Pancreas (tissue), 10 donors: ENCODE data around the gene LRFN3. TPM values are rescaled to one million over a fixed set of nuclear protein-coding genes. Genes with fewer than 3 reads are reported as not detected.

Source experiments
- ATAC-seq, 4 donors: fragments of 200-7000 bp; cut with Tn5 transposase; one replicate each; pipeline versions ENCODE4 v1.8.0 to v1.9.1; 2020; ENCODE audit warnings: mild to moderate bottlenecking in 4 of 4, moderate library complexity in 4 of 4
- DNase-seq, 6 donors: peaks; one replicate each; pipeline ENCODE4 v3.0.0-alpha.2; 2020
- FAIRE-seq: peaks from 2 replicates; lab custom pipeline; 2012; peaks lifted over from hg19 to GRCh38; lab: Jason Lieb, UNC
- H3K27ac ChIP-seq, 4 donors: fragments of 200-600 bp; sonication (generic); 1 replicate in 3 of 4; 2 replicates in 1 of 4; pipeline versions ENCODE4 v1.5.0 to v1.8.0; 2020
- H3K27me3 ChIP-seq, 4 donors: fragments of 200-600 bp; one replicate each; pipeline ENCODE4 v1.8.0; 2021
- H3K36me3 ChIP-seq, 3 donors: fragments of 200-600 bp; sonication (generic) in 1 of 3; one replicate each; pipeline versions ENCODE4 v1.5.0 to v1.8.0; 2020 to 2021
- H3K4me1 ChIP-seq, 3 donors: fragments of 200-600 bp; one replicate each; pipeline ENCODE4 v1.8.0; 2021
- H3K4me3 ChIP-seq, 4 donors: fragments of 200-600 bp; sonication (generic) in 2 of 4; one replicate each; pipeline versions ENCODE4 v1.5.0 to v1.8.0; 2020 to 2021
- H3K9me3 ChIP-seq, 4 donors: fragments of 200-600 bp; one replicate each; pipeline ENCODE4 v1.8.0; 2021
- CTCF ChIP-seq, 4 donors: fragments of 200-600 bp; sonication (generic) in 3 of 4; IDR thresholded peaks; one replicate each; pipeline versions ENCODE4 v1.5.0 to v1.8.0; 2021; ENCODE audit warnings: antibody characterized with exemption in 4 of 4
- WGBS, 2 donors: extraction: QIAGEN DNeasy Blood & Tissue Kit; methylation state at CpG; one replicate each; pipeline ENCODE4 v1.1.7; 2013; 5-methylcytosine and 5-hydroxymethylcytosine counted together
- intact Hi-C, 3 donors: fragments of 100-400 bp; cut with DNase I; formaldehyde crosslinking; loops; one replicate each; pipeline versions ENCODE4 v1.11.1 to v1.14.2; 2022
- polyA plus RNA-seq, 2 donors: library from polyadenylated mRNA; stranded (reverse); fragments of 200-250 nt; gene quantifications; one replicate each; pipeline ENCODE4 v1.2.3, GENCODE V29; 2013
- total RNA-seq, 6 donors: library from RNA; stranded (reverse); fragmentation: NEBNext Ultra II Directional in 4 of 6; extraction: Animal tissue kit (Norgen Biotek cat#: 25700) in 4 of 6; gene quantifications; one replicate each; pipeline versions ENCODE4 v1.2.1 to v1.2.4, GENCODE V29; 2021 to 2023
- donor health status: healthy with polysubstance abuse.
- donor health status: DM: no; HTN: no; CAD: no; lungs with moderate emphysema.
- donor health status: DM: no; HTN: no; CAD: no.
- donor health status: control.
- donor health status: control.
- donor health status: Bipolar disorder and iron deficiency.
- donor health status: DM: yes; HTN: yes; CAD: no.
- donor health status: DM: no; HTN: no; CAD: no.
- donor health status: DM: no; HTN: no; CAD: no.
- donor health status: DM: yes; HTN: yes; CAD: no.

The LRFN3 gene
- total and polyA plus RNA-seq, 8 donors = 4.9 to 9.8 (median 6.9) TPM

- Histone ChIP-seq H3K27ac (no peak overlapping the region), H3K36me3 (no peaks in the 10 kb centered on the region), H3K27me3 (no peaks in the 10 kb centered on the region), H3K4me3 (no peak overlapping the region), H3K4me1 (peaks cover 0 to 9% (median 0%) of the 10 kb centered on the region in 3 donors), H3K9me3 (no peaks in the 10 kb centered on the region)
- intact Hi-C loops = no loop called here
- WGBS, 2 donors = 43 to 63% methylated on average over 3 of the region's 3 CpGs
- ATAC-seq (no peak), FAIRE-seq (no peak), DNase-seq (no peak)
- TF ChIP-seq CTCF (IDR thresholded peaks at IDR 0.05) = no peak
Observed at GRCh38 chr19:35915443-35915842, 20.7 kb upstream of the LRFN3 start.

- no peak for FAIRE-seq
- H3K27ac ChIP-seq = no peak overlapping the region
- H3K4me3 ChIP-seq = no peak overlapping the region
- no peaks in the 10 kb centered on the region for H3K27me3 ChIP-seq
- DNase-seq = no peak
- intact Hi-C loops = no loop called here
- WGBS, 2 donors = 81 to 92% methylated on average over 11 of the region's 11 CpGs
- H3K4me1 ChIP-seq = no peaks in the 10 kb centered on the region
- no peak for ATAC-seq
- H3K9me3 ChIP-seq = no peaks in the 10 kb centered on the region
- no peak for TF ChIP-seq CTCF (IDR thresholded peaks at IDR 0.05)
- H3K36me3 ChIP-seq = no peaks in the 10 kb centered on the region
Observed at GRCh38 chr19:35919306-35919705, 16.9 kb upstream of the LRFN3 start.

- FAIRE-seq = no peak
- intact Hi-C loops = no loop called here
- WGBS, 2 donors = 72 to 79% methylated on average over 6 of the region's 6 CpGs
Observed at GRCh38 chr19:35921012-35921411, 15.2 kb upstream of the LRFN3 start.

GRCh38 chr19:35925501-35925900 lies 10.7 kb upstream of the LRFN3 start:
- 84 to 90% methylated on average over 3 of the region's 3 CpGs for WGBS, 2 donors
- ATAC-seq (no peak), FAIRE-seq (no peak), DNase-seq (no peak)
- no peaks in the 10 kb centered on the region for H3K9me3 ChIP-seq
- H3K27me3 ChIP-seq = no peaks in the 10 kb centered on the region
- no peak for TF ChIP-seq CTCF (IDR thresholded peaks at IDR 0.05)
- H3K4me1 ChIP-seq = no peaks in the 10 kb centered on the region
- no peak overlapping the region for H3K4me3 ChIP-seq
- H3K27ac ChIP-seq = no peak overlapping the region
- no peaks in the 10 kb centered on the region for H3K36me3 ChIP-seq
- intact Hi-C loops = no loop called here

More at GRCh38 chr19:35921012-35921411, 15.2 kb upstream of the LRFN3 start:
- no peaks in the 10 kb centered on the region for H3K9me3 ChIP-seq
- no peaks in the 10 kb centered on the region for H3K36me3 ChIP-seq
- H3K27ac ChIP-seq = no peak overlapping the region
- ATAC-seq = no peak
- DNase-seq = no peak
- no peak for TF ChIP-seq CTCF (IDR thresholded peaks at IDR 0.05)
- no peaks in the 10 kb centered on the region for H3K4me1 ChIP-seq
- no peaks in the 10 kb centered on the region for H3K27me3 ChIP-seq
- no peak overlapping the region for H3K4me3 ChIP-seq

GRCh38 chr19:35928507-35928906 lies 7.7 kb upstream of the LRFN3 start:
- no peak overlapping the region for H3K27ac ChIP-seq
- intact Hi-C loops = no loop called here
- no peak overlapping the region for H3K4me3 ChIP-seq
- no peaks in the 10 kb centered on the region for H3K36me3 ChIP-seq
- no peak for TF ChIP-seq CTCF (IDR thresholded peaks at IDR 0.05)
- 64 to 71% methylated on average over 5 of the region's 5 CpGs for WGBS, 2 donors
- H3K4me1 ChIP-seq = peaks cover 0 to 3% (median 0%) of the 10 kb centered on the region in 3 donors
- FAIRE-seq (no peak), DNase-seq (no peak), ATAC-seq (no peak)
- H3K9me3 ChIP-seq = no peaks in the 10 kb centered on the region
- no peaks in the 10 kb centered on the region for H3K27me3 ChIP-seq
